ENCODE measurements around the gene ZCCHC14.
"Not testable (repeated sequence)": the region's sequence is repeated elsewhere in the genome, so short reads cannot be mapped to it uniquely, and the experiment has no call there.

The ZCCHC14 gene

GRCh38 chr16:87477209-87477981 lies 15.4 kb downstream of the ZCCHC14 start:
- not testable (repeated sequence) for DNase-seq (ENCODE audit: low spot score)

- no peak for DNase-seq (ENCODE audit: low spot score)
Measured at GRCh38 chr16:87474566-87474996, 18.2 kb downstream of the ZCCHC14 start.

GRCh38 chr16:87474017-87474416 lies 18.8 kb downstream of the ZCCHC14 start:
- DNase-seq (ENCODE audit: low spot score) = no peak

- DNase-seq (ENCODE audit: low spot score) = no peak
Measured at GRCh38 chr16:87472935-87473334, 19.9 kb downstream of the ZCCHC14 start.

- DNase-seq (ENCODE audit: low spot score) = no peak
Measured at GRCh38 chr16:87472142-87472778, 20.6 kb downstream of the ZCCHC14 start.

- DNase-seq (ENCODE audit: low spot score) = no peak
Measured at GRCh38 chr16:87471278-87472141, 21.3 kb downstream of the ZCCHC14 start.

- peak; percentile 69 for DNase-seq (ENCODE audit: low spot score)
Measured at GRCh38 chr16:87470332-87470731, 22.5 kb downstream of the ZCCHC14 start.

GRCh38 chr16:87469169-87469568 lies 23.7 kb downstream of the ZCCHC14 start:
- DNase-seq (ENCODE audit: low spot score) = no peak

- no peak for DNase-seq (ENCODE audit: low spot score)
Measured at GRCh38 chr16:87468550-87468949, 24.3 kb downstream of the ZCCHC14 start.

GRCh38 chr16:87466975-87467501 lies 25.8 kb downstream of the ZCCHC14 start:
- no peak for DNase-seq (ENCODE audit: low spot score)

- DNase-seq (ENCODE audit: low spot score) = no peak
Measured at GRCh38 chr16:87465879-87466278, 26.9 kb downstream of the ZCCHC14 start.

- no peak for DNase-seq (ENCODE audit: low spot score)
Measured at GRCh38 chr16:87465306-87465705, 27.5 kb downstream of the ZCCHC14 start.

GRCh38 chr16:87464691-87465300 lies 28.0 kb downstream of the ZCCHC14 start:
- DNase-seq (ENCODE audit: low spot score) = no peak

GRCh38 chr16:87463722-87464690 lies 28.8 kb downstream of the ZCCHC14 start:
- DNase-seq (ENCODE audit: low spot score) = no peak

- DNase-seq (ENCODE audit: low spot score) = peak; percentile 47
Measured at GRCh38 chr16:87461466-87461991, 31.3 kb downstream of the ZCCHC14 start.

- DNase-seq (ENCODE audit: low spot score) = no peak
Measured at GRCh38 chr16:87460936-87461335, 31.9 kb downstream of the ZCCHC14 start.

- DNase-seq (ENCODE audit: low spot score) = no peak
Measured at GRCh38 chr16:87459833-87460232, 33.0 kb downstream of the ZCCHC14 start.

GRCh38 chr16:87459027-87459426 lies 33.8 kb downstream of the ZCCHC14 start:
- DNase-seq (ENCODE audit: low spot score) = no peak

- DNase-seq (ENCODE audit: low spot score) = no peak
Measured at GRCh38 chr16:87458424-87458915, 34.4 kb downstream of the ZCCHC14 start.

- DNase-seq (ENCODE audit: low spot score) = no peak
Measured at GRCh38 chr16:87457709-87458423, 35.0 kb downstream of the ZCCHC14 start.

All from D341Med (cell line).